Daoy (cell line): ENCODE results near the gene RNF103. TPM values are rescaled to one million over a fixed set of nuclear protein-coding genes. Genes with fewer than 3 reads are reported as not detected.
"Not testable (repeated sequence)": the region's sequence is repeated elsewhere in the genome, so short reads cannot be mapped to it uniquely, and the experiment has no call there.

ENCODE experiments used
- DNase-seq: peaks from one replicate; pipeline ENCODE4 v3.0.0-alpha.2; 2015; ENCODE audit warnings: low read depth
- total RNA-seq: library from RNA; depleted of rRNA; stranded (reverse); fragments of >200 nt; shearing (Covaris generic); gene quantifications from 2 replicates; pipeline ENCODE4 v1.2.3, GENCODE V29; 2014; rRNA removed

Gene RNF103
- 5.8 and 7.0 TPM in 2 replicates for total RNA-seq

- peak; percentile 94 for DNase-seq
Observed at GRCh38 chr2:86623494-86624266, at the start of gene RNF103. RNF103 (minus strand) TSS chr2:86623865; CDS start chr2:86622886, 979 bp downstream.

- no peak for DNase-seq
Observed at GRCh38 chr2:86673011-86673410, 49.3 kb upstream of the RNF103 start.

DNA sequence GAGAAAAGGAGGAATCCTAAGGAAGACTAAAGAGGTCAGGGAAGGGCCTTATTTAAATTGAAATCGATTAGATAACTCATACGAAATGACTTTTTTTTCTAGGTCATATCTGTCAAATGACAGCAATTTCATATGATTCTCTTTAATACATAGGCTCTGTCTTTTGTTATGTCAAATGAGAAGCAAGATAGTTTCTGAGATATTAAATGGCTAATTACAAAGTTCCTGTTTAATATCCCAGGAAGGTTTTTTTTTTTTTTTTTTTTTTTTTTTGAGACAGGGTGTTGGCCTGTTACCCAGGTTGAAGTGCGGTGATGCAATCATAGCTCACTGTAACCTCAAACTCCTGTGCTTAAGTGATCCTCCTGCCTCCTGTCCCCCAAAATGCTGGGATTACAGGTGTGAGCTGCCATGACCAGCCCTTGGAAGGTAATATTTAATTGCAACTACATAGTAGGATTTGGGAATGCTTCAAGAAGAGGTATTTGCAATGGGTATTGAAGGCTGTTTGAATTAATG, 48.4 kb upstream of the RNF103 start:
- DNase-seq: no peak

GRCh38 chr2:86671337-86671981, 47.8 kb upstream of the RNF103 start:
- DNase-seq: no peak

- DNase-seq: not testable (repeated sequence)
Observed at GRCh38 chr2:86669323-86669722, 45.7 kb upstream of the RNF103 start.

DNA sequence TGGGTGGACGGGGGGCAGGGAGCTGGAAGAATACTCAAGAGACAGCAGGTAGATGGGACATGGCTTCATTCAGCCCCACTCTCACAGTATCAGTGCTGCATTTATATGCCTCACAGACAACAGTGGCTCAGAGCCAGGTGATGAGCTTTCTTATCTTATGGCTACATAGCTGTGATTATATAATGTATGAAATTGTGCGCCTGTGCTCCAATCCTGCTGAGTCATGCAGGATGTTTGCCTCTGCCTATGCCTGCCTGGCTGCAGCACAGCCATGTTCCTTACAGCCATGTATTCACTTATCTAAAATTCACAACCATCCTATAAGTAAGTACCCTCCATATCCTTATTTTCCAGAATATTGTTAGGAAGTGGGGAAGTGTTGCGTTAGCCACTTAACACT, 37.7 kb upstream of the RNF103 start:
- DNase-seq: no peak

- DNase-seq: no peak
Observed at GRCh38 chr2:86650188-86650587, 26.5 kb upstream of the RNF103 start.

- DNase-seq: no peak
Observed at GRCh38 chr2:86649119-86649947, 25.7 kb upstream of the RNF103 start.

GRCh38 chr2:86648681-86649080, 25.0 kb upstream of the RNF103 start:
- DNase-seq: no peak

- no peak for DNase-seq
Observed at GRCh38 chr2:86646865-86647264, 23.2 kb upstream of the RNF103 start.

GRCh38 chr2:86646329-86646728, 22.7 kb upstream of the RNF103 start:
- DNase-seq: no peak

- no peak for DNase-seq
Observed at GRCh38 chr2:86645752-86646151, 22.1 kb upstream of the RNF103 start.

DNA sequence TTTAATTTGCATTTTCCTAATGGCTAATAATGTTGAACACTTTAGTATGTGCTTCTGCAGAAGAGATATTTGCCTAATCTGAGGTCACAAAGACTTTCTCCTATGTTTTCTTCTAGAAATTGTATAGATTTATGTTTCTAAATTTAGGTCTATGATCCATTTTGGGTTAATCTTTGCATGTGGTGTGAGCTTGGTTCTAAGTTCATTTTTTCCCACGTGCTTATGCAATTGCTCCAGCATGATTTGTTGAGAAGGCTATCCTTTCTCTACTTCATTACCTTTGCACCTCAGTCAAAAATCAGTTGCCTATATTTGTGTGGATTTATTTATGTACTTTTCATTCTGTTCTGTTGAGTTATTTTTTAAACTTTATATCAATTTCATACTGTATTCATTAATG, 15.0 kb upstream of the RNF103 start:
- no peak for DNase-seq

DNA sequence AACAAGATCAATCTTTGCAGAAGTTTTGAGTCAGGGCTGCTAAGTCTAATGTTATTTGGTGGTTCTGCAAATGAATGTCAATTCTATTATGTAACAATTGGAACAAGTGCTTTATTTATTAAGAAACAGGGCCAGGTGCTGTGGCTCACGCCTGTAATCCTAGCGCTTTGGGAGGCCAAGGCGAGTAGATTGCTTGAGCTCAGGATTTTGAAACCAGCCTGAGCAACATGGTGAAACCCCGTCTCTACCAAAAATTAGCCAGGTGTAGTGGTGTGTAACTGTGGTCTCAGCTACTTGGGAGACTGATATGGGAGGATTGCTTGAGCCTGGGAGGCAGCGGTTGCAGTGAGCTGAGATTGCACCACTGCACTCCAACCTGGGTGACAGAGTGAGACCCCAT, 13.2 kb upstream of the RNF103 start:
- no peak for DNase-seq

DNA sequence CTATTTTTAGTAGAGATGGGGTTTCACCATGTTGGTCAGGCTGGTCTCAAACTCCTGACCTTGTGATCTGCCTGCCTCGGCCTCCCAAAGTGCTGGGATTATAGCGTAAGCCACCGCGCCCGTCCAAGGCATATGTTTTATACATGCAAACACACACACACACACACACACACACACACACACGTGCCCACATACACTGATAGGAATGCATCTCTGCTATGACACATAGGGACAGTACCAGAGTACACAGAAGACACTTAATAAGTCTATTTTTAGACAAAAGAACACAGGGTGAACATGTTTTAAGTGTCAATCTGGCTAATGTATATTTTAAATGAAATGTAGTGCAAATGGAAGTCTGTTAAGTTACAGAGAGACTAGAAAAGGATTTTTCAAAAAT, 10.7 kb upstream of the RNF103 start:
- DNase-seq: no peak

- no peak for DNase-seq
Observed at GRCh38 chr2:86633155-86633651, 9.5 kb upstream of the RNF103 start.

- DNase-seq: no peak
Observed at GRCh38 chr2:86632672-86633071, 9.0 kb upstream of the RNF103 start.

GRCh38 chr2:86631846-86632485, 8.3 kb upstream of the RNF103 start:
- peak; percentile 28 for DNase-seq

DNA sequence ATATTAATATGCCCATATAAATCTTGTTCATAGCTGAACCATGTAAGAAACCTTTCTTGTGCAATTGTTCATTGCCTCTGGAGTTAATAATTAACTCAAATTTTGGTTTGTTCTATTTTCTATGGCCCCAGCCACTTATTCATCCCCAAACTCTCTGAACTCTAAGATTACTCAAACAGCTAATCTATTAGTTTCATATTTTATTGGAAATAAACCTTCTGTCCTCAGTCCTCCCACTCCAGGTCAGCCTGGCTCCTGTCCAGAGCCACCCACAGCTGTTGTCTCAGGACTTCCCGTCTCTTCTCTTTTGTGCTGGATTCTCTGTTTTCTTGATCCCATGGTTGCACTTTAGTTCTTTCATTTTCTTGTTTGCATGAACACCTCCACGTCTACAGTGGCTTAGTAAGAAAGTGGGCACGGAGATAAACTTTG, 4.4 kb upstream of the RNF103 start:
- DNase-seq: no peak

DNA sequence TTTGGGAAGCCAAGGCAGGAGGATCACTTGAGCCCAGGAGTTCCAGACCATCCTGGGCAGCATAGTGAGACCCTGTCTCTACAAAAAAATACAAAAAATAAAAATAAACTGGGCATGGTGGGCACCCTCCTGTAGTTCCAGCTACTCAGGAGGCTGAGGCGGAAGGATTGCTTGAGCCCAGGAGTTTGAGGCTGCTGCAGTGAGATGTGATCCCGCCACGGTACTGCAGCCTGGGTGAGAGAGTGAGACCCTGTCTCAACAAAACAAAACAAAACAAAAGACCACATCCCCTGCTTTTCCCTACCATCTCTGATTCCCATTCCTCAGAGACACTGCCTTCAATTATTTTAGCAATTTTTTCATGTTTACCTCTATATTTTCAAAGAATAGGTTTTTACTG, 3.9 kb upstream of the RNF103 start:
- DNase-seq: no peak

DNA sequence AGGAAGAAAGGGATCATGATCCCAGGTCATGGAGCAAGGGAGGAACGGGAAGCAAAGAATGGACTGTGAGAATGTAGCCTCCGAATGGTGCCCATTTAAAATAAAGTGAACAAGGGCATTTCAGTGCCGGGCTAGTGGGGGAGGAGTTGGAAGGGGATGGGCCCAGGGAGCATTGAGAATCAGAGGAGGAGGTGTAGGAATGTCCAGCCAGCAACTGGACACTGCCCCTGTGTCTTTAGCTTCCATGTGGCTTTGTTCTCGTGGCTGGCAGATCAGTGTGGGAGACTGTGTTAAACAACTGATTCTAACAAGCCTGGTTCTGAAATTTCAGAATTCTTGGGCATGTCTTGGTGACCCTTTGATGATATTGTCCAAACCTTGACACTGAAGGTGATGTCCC, 1.4 kb upstream of the RNF103 start:
- DNase-seq: no peak

- DNase-seq: peak; percentile 5
Observed at GRCh38 chr2:86624267-86624547, 542 bp upstream of the RNF103 start.
